Measurements from ENCODE around the gene HCN1.

- TF ChIP-seq CTCF (IDR thresholded peaks at IDR 0.05) (no peak), POLR2AphosphoS5 (IDR thresholded peaks at IDR 0.05) (no peak), EP300 (IDR thresholded peaks at IDR 0.05; ENCODE audit: low read depth) (no peak), POLR2A (IDR thresholded peaks at IDR 0.05) (no peak)
Observed at GRCh38 chr5:45252541-45252940, 443.6 kb downstream of the HCN1 start.

All from transverse colon (tissue), 4 donors.